CD14-positive monocyte (primary cell): ENCODE measurements around the gene NEO1. TPM values are rescaled to one million over a fixed set of nuclear protein-coding genes. Genes with fewer than 3 reads are reported as not detected.

ENCODE experiments used
- DNase-seq, 3 donors: peaks; one replicate each; pipeline ENCODE4 v3.0.0-alpha.2; 2011 to 2022
- H2AFZ ChIP-seq: 2 replicates; pipeline ENCODE4 v1.6.0; 2012; ENCODE audit warnings: mild to moderate bottlenecking, low read depth, low read length, inconsistent platforms; ENCODE audit not compliant: insufficient read depth, poor library complexity, severe bottlenecking
- H3K27ac ChIP-seq, 2 donors: 1 replicate in 1 of 2; 2 replicates in 1 of 2; pipeline ENCODE4 v1.5.1; 2012 to 2013; ENCODE audit warnings: low read length in 2 of 2, control low read depth in 1 of 2, inconsistent platforms in 1 of 2, low read depth in 1 of 2, mild to moderate bottlenecking in 1 of 2
- H3K27me3 ChIP-seq, 2 donors: one replicate each; pipeline versions ENCODE4 v1.6.0 to v1.6.1; 2011 to 2013; ENCODE audit warnings: low read length in 2 of 2; ENCODE audit not compliant: control insufficient read depth in 2 of 2, insufficient read depth in 2 of 2
- H3K36me3 ChIP-seq, 2 donors: replicated peaks in 1 of 2; 1 replicate in 1 of 2; 2 replicates in 1 of 2; pipeline versions ENCODE4 v1.5.1 to v1.6.1; 2012 to 2013; ENCODE audit warnings: low read length in 2 of 2, control low read depth in 1 of 2, inconsistent platforms in 1 of 2, mild to moderate bottlenecking in 1 of 2; ENCODE audit not compliant: insufficient read depth in 2 of 2, control insufficient read depth in 1 of 2
- H3K4me1 ChIP-seq, 2 donors: 1 replicate in 1 of 2; 2 replicates in 1 of 2; pipeline versions ENCODE4 v1.5.1 to v1.6.1; 2012 to 2013; ENCODE audit warnings: low read length in 2 of 2, control low read depth in 1 of 2, inconsistent platforms in 1 of 2, mild to moderate bottlenecking in 1 of 2, moderate library complexity in 1 of 2; ENCODE audit not compliant: insufficient read depth in 2 of 2, control insufficient read depth in 1 of 2
- H3K4me2 ChIP-seq: replicated peaks from 2 replicates; pipeline ENCODE3; 2012; ENCODE audit warnings: low read length, moderate library complexity, mild to moderate bottlenecking; ENCODE audit not compliant: poor library complexity, severe bottlenecking; ENCODE audit errors: extremely low read depth
- H3K4me3 ChIP-seq, 3 experiments: fragments of 200-600 bp in 1 of 3; sonication (generic) in 1 of 3; replicated peaks in 1 of 3; 1 replicate in 2 of 3; 2 replicates in 1 of 3; pipeline ENCODE4 v1.5.1; 2011 to 2013; ENCODE audit warnings: low read length in 3 of 3, mild to moderate bottlenecking in 3 of 3, control low read depth in 2 of 3, low read depth in 2 of 3, inconsistent platforms in 1 of 3, moderate library complexity in 1 of 3
- H3K79me2 ChIP-seq: 2 replicates; pipeline ENCODE4 v1.6.0; 2012; ENCODE audit warnings: mild to moderate bottlenecking, control low read depth, inconsistent platforms, low read length, moderate library complexity; ENCODE audit not compliant: insufficient read depth
- H3K9ac ChIP-seq: 2 replicates; pipeline ENCODE4 v1.6.0; 2017; ENCODE audit warnings: low read length, mild to moderate bottlenecking; ENCODE audit not compliant: insufficient read depth, poor library complexity, severe bottlenecking
- H3K9me3 ChIP-seq, 2 donors: replicated peaks in 1 of 2; 1 replicate in 1 of 2; 2 replicates in 1 of 2; pipeline versions ENCODE4 v1.5.1 to v1.6.1; 2012 to 2013; ENCODE audit warnings: low read length in 2 of 2, control low read depth in 1 of 2; ENCODE audit not compliant: control insufficient read depth in 1 of 2, insufficient read depth in 1 of 2
- H4K20me1 ChIP-seq: 2 replicates; pipeline ENCODE4 v1.6.0; 2012; ENCODE audit warnings: mild to moderate bottlenecking, low read length, control low read depth, moderate library complexity; ENCODE audit not compliant: insufficient read depth
- H3K27ac Mint-ChIP-seq, 7 donors: one replicate each; pipeline ENCODE4 v1.8.0; 2020; ENCODE audit warnings: mild to moderate bottlenecking in 7 of 7, mixed read lengths in 7 of 7, moderate library complexity in 6 of 7, inconsistent platforms in 2 of 7
- H3K27me3 Mint-ChIP-seq, 3 donors: one replicate each; pipeline ENCODE4 v1.8.0; 2021 to 2022; ENCODE audit warnings: low read depth in 3 of 3, mild to moderate bottlenecking in 3 of 3, mixed read lengths in 3 of 3, moderate library complexity in 3 of 3, inconsistent platforms in 1 of 3
- H3K36me3 Mint-ChIP-seq, 2 donors: one replicate each; pipeline ENCODE4 v1.8.0; 2020; ENCODE audit warnings: mixed read lengths in 2 of 2, inconsistent platforms in 1 of 2, mild to moderate bottlenecking in 1 of 2
- H3K4me1 Mint-ChIP-seq: one replicate; pipeline ENCODE4 v1.8.0; 2020; ENCODE audit warnings: mild to moderate bottlenecking, mixed read lengths
- H3K4me3 Mint-ChIP-seq, 2 donors: one replicate each; pipeline ENCODE4 v1.8.0; 2020; ENCODE audit warnings: mild to moderate bottlenecking in 2 of 2, mixed read lengths in 2 of 2, moderate library complexity in 1 of 2
- H3K9me3 Mint-ChIP-seq, 7 donors: one replicate each; pipeline ENCODE4 v1.8.0; 2020 to 2022; ENCODE audit warnings: mixed read lengths in 7 of 7, mild to moderate bottlenecking in 6 of 7, moderate library complexity in 6 of 7, inconsistent platforms in 2 of 7
- CTCF ChIP-seq: fragments of 200-600 bp; IDR thresholded peaks from one replicate; pipeline ENCODE4 v1.8.0; 2022; ENCODE audit warnings: antibody characterized with exemption, mild to moderate bottlenecking
- WGBS: methylation state at CpG from one replicate; pipeline ENCODE4 v1.1.5; 2013; ENCODE audit warnings: missing lambda C conversion rate; ENCODE audit not compliant: insufficient coverage; 5-methylcytosine and 5-hydroxymethylcytosine counted together
- intact Hi-C, 2 donors: fragments of 100-400 bp; cut with micrococcal nuclease; formaldehyde crosslinking; loops; one replicate each; pipeline versions ENCODE4 v1.15.0 to v1.15.1; 2023
- polyA plus RNA-seq, 3 donors: library from polyadenylated mRNA; depleted of rRNA in 1 of 3; unstranded in 2 of 3; stranded (reverse) in 1 of 3; fragments of 300-500 nt in 2 of 3; fragments of >200 nt in 1 of 3; fragmentation: Illumina TruSeq in 2 of 3; gene quantifications; 1 replicate in 2 of 3; 2 replicates in 1 of 3; pipeline ENCODE4 v1.2.3, GENCODE V29; 2012 to 2021

The NEO1 gene
- polyA plus RNA-seq, 3 donors: 0.03 to 0.06 TPM; not detected in 1

DNA sequence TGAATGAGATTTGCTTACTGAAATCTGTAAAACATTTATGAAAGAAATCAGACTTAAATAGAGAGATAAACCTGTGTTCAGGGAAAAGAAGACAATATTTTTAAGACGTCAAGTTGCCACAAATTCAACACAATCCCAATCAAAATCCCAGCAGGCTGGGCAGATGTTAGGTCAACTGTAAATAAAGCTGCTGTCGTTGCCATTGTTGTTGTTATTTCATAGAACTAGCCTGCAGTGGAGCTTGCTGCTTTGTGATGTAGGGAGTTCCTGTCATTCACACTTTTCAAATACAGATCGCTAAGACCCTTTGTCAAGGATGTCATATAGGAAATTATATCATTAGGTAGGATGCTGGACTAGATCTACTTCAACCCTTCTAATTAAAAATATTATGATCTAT lies 123.1 kb downstream of the NEO1 start:
- no peaks in the 10 kb centered on the region for H3K4me1 Mint-ChIP-seq
- no peaks in the 10 kb centered on the region for H3K9me3 Mint-ChIP-seq
- WGBS: no CpG with 5 or more reads among the region's 3 CpGs

DNA sequence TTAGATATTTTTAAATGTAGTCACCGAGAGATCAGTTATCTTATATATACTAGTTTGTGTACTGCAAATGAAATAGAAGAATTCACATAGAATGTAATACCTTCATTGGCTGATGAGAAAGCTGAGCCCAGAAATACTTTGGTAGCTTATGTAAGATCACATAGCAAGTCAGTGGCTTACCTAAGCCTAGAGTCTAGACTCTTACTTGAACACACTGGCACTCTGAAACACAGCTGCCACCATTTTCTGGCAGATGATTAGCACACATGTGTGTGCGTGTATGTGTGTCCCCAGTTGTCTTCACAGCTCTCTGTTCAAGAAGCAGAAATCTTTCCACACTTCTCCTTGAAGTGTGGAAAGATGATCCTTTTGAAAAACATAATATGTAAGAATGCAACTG lies 124.3 kb downstream of the NEO1 start:
- H3K4me3 Mint-ChIP-seq: no peak overlapping the region
- H3K27me3 Mint-ChIP-seq: peaks cover 2 to 22% (median 3%) of the 10 kb centered on the region in 3 donors
- Histone ChIP-seq H3K9ac (no peak overlapping the region), H4K20me1 (no peaks in the 10 kb centered on the region), H3K36me3 (no peaks in the 10 kb centered on the region), H3K4me2 (no peak overlapping the region), H3K4me1 (no peaks in the 10 kb centered on the region), H3K27me3 (peaks cover 2 to 13% of the 10 kb centered on the region in 2 donors), H3K4me3 (no peak overlapping the region), H3K27ac (no peak overlapping the region), H2AFZ (no peak overlapping the region), H3K79me2 (no peaks in the 10 kb centered on the region), H3K9me3 (peaks cover 0 to 4% of the 10 kb centered on the region in 2 donors)
- intact Hi-C loops: no loop called here
- no peaks in the 10 kb centered on the region for H3K4me1 Mint-ChIP-seq
- H3K27ac Mint-ChIP-seq: no peak overlapping the region
- DNase-seq: no peak
- H3K9me3 Mint-ChIP-seq: peaks cover 0 to 4% (median 3%) of the 10 kb centered on the region in 7 donors
- TF ChIP-seq CTCF: no peak
- no peaks in the 10 kb centered on the region for H3K36me3 Mint-ChIP-seq
- WGBS: no CpG with 5 or more reads among the region's 2 CpGs

More for the DNA sequence above, 123.1 kb downstream of the NEO1 start:
- Histone ChIP-seq H3K9ac (no peak overlapping the region), H3K4me3 (no peak overlapping the region), H4K20me1 (no peaks in the 10 kb centered on the region), H3K36me3 (no peaks in the 10 kb centered on the region), H3K27ac (no peak overlapping the region), H3K27me3 (peaks cover 2 to 12% of the 10 kb centered on the region in 2 donors), H3K9me3 (no peaks in the 10 kb centered on the region), H3K4me2 (no peak overlapping the region), H3K4me1 (no peaks in the 10 kb centered on the region), H2AFZ (no peak overlapping the region), H3K79me2 (no peaks in the 10 kb centered on the region)
- no peaks in the 10 kb centered on the region for H3K36me3 Mint-ChIP-seq
- TF ChIP-seq CTCF: no peak
- H3K4me3 Mint-ChIP-seq: no peak overlapping the region
- DNase-seq: no peak
- intact Hi-C loops: no loop called here
- no peak overlapping the region for H3K27ac Mint-ChIP-seq
- peaks cover 4 to 28% (median 5%) of the 10 kb centered on the region in 3 donors for H3K27me3 Mint-ChIP-seq
